Stimulated activated CD4-positive, alpha-beta T cell treated with anti-CD3 and anti-CD28 coated beads, Interleukin-1b, Interleukin-23, amount 100 ng/mL, for 1 hour (primary cell): Measurements from ENCODE around the gene LRP1.

ENCODE experiments used
- DNase-seq, 2 donors: peaks; one replicate each; pipeline ENCODE4 v3.0.0-alpha.2; 2020; ENCODE audit warnings: low read depth in 2 of 2

The LRP1 gene

DNA sequence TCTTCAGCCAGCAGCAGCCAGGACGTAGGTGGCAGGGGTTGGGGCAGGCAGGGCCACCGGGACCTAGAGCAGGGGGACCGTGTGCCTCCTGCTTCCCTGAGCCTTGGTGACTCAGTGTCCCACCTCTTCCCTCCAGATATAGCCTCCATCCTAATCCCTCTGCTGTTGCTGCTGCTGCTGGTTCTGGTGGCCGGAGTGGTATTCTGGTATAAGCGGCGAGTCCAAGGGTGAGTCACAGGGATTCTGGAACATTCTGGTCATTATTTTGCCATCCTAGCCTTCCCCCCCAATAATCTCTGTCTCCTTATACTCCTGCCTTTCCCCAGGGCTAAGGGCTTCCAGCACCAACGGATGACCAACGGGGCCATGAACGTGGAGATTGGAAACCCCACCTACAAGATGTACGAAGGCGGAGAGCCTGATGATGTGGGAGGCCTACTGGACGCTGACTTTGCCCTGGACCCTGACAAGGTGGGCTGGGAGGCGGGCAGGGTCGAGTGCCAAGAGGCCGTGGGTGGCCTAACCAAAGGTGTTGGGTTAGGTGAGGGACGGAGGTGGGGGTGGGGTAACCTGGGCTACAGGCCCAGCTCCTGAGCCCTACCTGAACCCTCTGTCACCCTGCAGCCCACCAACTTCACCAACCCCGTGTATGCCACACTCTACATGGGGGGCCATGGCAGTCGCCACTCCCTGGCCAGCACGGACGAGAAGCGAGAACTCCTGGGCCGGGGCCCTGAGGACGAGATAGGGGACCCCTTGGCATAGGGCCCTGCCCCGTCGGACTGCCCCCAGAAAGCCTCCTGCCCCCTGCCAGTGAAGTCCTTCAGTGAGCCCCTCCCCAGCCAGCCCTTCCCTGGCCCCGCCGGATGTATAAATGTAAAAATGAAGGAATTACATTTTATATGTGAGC lies 83.8 kb downstream of the LRP1 start:
- no peak for DNase-seq

DNA sequence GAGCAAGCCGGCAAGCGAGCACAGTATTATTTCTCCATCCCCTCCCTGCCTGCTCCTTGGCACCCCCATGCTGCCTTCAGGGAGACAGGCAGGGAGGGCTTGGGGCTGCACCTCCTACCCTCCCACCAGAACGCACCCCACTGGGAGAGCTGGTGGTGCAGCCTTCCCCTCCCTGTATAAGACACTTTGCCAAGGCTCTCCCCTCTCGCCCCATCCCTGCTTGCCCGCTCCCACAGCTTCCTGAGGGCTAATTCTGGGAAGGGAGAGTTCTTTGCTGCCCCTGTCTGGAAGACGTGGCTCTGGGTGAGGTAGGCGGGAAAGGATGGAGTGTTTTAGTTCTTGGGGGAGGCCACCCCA lies 84.4 kb downstream of the LRP1 start:
- no peak for DNase-seq

DNA sequence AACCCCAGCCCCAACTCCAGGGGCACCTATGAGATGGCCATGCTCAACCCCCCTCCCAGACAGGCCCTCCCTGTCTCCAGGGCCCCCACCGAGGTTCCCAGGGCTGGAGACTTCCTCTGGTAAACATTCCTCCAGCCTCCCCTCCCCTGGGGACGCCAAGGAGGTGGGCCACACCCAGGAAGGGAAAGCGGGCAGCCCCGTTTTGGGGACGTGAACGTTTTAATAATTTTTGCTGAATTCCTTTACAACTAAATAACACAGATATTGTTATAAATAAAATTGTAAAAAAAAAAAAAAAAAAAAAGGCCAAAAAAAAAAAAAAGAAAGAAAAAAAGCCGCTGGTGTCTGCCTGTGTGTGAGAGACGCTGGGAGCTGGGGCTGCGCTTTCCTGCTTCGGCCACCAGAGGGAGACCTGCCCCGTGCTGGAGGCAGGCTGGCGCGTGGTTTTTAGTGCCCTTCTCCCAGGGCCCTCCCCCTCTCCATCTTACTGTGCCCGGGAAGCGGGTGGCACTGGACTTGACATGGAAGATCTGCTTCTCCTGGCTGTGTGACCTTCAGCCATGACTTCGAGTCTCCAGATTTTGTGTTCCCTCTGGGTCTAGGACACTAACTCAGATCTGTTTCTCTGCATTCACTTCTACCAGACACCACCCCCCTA lies 84.9 kb downstream of the LRP1 start:
- DNase-seq: peak; percentile 62 to 70

DNA sequence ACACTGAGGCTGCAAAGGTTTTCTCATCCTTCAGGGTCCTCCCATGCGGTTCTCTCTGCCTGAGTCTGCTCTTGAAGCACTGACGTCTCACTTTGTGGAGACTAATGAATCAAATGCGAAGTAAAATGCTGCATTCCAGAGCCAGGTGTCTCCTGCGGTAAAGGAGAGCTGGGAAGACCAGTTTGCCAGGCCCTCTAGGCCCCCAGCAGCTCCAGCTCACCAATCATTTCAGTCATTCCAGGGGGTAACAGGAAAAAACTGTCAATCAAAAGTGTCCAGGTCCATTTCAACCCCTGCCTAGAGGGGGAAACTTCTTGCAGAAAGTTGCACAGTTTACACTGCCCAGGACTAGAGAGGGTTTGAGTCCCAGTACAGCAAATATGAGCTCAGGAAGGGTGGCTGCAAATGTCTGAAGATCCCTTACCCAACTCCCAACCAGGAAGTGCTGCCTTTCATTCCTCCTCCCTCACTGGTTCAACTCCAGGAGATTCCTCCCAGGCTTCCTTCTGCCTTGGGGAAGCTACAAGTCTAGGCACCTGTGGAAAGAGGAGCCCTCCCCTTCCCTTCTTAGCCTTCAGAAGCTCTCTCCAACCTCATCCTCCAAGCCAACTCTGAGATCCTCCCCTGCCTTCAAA lies 85.6 kb downstream of the LRP1 start:
- DNase-seq: no peak

DNA sequence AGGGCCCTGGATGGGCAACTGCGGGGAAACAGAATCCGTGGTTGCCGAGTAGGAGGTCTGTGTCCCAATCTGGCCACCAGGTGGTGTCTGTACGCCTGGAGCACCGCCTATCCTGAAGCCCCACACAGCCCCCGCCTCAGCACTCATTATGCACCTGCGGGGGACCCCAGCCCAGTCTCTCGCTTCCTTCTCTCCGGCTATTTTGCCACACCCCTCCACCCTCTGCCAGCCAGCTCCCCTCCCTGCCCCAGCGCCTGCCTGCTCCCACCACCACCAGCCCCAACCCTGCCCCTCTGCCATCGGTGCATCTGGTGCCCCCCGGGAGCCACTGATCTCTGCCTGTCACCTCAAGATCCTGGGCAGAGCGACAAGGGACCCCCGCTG lies 86.1 kb downstream of the LRP1 start:
- peak; percentile 34 to 50 for DNase-seq

DNA sequence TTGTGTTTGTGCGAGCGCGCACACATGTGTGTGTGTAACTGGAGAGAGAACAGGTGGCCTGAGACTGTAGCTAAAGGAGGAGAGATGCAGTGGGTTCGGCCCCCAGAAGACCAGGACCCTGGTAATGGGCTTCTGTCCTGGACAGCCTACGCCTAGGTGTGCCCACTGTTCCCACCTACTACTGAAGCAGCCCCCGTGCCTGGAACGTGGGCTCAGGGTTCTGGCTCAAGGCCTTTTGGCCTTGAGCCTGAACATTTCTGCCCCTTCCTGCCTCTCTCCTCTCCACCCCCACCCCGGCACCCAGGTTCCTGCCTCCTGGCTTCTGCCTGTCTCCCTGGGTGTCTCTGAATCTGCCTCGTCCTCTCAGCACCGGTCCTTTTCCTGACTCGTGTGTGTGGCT lies 86.8 kb downstream of the LRP1 start:
- no peak for DNase-seq

DNA sequence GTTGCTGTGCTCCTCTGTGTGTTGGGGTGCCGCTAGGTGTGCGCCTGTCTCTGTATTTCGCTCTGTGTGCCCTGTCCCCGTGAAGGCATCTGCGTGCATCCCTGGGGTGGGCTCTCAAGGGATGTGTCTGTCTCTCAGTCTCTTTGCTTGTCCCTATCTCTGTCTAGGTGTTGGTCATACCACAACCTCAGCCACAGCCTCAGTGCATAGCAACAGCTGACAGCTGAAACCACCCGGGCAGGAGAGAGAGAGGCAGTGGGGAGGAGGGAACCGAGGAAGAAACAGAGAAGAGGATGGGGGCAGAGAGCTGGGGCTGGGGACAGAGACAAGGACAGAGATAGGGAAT lies 87.4 kb downstream of the LRP1 start:
- DNase-seq: no peak

DNA sequence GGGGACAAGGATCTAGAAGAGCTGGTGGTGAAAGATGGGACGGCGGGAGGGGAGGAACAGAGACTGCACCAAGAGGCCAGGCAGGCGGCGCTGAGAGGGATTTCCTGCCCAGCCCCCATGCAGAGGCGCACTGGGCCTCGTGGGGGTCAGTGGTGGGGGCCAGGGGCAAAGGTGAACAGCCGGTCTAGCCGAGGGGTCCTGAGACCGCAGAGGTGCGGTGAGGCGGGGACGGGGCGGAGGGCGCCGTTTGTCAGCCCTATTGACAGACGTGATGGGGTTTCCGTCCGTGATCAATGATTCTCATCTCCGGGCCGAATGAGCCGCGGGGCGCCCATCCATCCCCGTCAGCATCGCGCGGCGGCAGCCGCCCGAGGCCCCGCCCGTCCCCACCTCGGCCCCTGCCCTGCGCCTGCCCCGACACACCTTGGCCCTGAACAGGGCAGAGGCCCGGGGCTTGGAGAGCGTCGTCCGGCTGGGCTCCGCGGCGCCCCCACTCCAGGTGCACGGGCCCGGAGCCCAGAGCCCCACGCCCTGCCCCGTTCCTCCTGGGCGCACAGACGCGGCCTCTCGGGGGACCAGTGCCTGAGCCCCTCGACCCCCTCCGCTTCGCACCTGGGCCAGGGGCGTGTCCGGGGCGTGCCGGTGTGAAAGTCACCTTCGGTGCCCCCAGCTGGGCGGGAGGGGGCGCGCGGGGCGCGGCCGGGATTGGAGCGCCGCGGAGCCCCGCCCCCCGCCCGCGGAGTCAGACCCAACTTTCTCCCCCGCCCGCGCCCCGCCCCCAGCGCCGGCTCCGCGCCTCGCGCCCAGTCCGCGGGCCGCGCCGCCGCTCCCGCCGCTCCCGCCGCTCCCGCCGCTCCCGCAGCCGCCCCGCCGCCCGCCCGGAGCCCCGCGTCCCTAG lies 88.0 kb downstream of the LRP1 start, which contains the start of gene NXPH4:
Gene NXPH4, plus strand, starts transcription at position 781 of the 898 bp plus-strand sequence. CDS start 176 bp downstream, outside the sequence.
- no peak for DNase-seq

DNA sequence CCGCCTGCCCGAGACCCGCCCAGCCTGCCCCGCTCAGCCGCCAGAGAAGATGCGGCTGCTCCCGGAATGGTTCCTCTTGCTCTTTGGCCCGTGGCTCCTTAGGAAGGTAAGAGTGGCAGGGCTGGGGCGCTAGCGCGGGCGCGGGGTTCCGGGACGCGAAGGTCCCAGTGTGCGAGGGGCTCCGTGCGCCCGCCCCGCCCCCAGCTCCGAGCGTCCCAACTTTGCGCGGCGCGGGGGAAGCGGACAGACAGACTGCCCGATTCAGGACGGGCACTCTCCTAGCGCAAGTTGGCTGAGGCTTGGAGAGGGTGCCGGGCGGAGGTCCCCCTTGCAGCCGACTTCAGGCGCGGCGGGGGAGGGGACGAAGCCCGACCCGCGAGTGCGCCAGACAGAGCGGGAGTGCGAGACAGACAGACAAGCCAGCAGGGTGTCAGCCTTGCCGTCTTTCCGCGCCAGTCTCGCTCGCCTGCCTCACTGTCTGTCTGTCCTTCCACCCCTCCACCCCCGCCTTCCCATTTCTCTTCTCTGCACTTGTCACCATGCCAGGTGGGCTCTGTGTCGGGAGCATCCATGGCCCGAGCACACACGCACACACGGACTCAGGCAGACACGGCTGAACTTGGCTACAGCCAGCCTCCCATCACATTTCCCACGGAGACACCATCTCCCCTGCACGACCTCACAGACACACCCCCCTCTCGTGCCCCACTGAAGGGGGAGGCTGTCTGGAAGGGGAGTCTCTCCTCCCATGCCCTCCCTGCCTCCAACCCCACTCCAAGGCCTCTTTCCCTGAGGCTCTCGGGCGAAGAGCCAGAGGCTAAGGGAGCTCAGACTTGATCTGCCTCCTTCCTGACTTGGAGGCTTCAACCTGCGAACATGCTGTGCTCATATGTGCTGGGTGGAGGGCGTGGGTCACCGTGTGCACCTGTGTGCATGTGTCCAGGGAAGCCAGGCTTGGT lies 88.9 kb downstream of the LRP1 start:
- DNase-seq: no peak

DNA sequence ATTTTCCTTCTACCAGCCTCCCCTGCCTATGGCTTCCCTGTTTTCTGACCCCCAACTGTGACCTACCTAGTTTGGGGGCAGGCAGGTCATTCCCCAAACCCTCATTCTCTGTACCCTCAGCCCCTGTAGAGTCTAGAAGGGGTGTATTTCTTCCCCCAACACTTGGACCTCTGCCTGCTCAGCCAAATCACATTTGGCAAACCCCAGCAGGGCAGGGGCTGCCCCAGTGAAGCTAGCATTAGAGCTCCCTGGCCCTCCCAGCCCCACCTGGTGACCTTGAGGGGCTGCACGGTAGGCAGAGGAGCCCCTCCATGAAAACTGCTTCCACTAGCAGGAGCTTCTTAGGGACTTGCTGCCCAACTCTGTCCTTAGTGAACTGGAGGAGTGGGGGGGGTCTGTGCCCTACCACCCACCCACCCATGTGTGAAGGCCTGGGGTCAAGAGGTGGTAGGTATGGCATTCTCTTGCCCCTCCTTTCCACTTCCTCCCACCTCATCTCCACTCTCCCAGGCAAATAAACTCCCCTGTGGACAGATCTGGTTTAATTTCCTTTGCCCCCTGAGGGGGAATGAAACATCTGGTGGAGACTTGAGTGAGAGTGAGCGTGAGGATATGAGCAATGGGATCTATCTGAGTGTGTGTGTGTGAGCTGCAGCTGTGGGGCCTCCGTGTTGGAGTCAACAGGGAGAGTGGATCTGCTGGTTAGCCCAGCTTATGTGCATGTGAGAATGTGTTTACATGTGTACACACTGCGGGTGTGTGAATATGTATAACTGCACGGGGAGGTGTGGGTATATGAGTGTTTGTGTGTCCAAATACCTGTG lies 90.0 kb downstream of the LRP1 start:
- no peak for DNase-seq

DNA sequence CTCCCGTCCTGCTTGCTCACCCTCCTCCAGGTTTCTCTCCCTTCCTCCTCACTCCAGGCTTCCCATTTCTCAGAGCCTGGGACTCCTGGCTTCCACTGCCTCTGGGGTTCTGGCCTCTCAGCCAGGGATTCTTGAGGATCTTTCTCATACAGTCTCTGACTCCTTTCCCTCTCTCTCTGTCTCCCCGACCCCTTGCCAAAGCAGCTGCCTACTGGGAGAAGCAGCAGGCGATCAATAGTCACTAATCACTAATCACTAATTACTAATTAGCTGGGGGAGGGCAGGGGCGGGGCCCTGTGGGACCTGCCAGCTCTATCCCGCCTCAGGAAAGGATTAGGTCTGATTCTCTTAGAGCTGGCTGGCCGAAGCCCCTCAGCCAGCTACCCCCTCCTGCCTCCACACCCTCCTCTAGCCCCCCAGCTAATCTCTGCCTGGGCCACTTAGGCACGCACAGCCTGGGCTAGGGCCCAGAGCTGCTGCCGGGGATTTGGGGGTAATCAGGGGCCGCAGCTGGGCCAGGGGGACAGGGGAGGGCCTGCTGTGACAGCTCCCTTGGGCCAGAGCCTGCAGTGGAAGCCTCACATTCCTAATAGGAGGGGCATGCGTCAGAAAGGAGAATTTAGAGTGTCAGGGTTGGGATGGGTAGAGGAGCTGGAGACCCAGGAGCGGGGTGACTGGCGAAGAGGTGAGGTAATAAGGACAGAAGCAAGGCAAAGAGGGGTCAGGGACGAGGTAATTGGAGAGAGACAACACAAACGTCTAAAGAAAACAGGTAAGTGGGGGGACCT lies 91.1 kb downstream of the LRP1 start:
- DNase-seq: no peak

DNA sequence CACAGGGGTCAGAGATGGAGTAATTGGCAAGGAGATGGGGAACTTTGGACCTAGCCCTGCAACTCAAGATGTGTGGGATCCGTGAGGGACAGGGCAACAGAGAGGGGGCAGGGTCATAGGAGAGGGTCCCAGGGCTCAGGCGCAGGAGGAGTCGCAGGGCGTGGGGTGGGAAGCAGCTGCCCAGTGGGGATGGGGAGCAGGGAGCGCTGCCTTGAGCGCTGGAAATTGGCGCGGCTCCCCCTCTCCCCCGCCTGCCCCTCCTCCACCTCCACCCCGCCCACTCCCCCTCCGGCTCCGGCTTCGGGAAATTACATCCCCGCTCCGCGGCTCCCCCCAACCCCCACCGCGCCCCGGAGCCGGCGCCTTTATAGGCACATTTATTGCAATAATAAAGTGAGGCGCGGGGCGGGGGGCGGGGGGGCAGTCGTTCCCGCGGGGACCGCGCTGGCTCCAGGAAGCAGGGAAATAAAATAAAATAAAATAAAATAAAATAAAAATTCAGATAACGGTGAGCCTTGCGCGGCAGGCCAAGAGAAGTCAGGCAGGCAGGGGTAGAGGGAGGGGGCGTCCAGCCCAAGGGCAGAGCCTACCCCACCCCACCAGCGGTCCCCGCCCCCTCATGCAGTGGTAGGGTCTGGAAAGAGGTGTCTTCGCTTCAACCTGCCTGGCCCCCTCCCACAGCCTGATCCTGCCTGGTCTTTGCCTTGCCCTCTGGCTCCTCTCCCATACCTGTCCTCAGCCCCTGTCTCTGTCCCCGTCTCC lies 91.9 kb downstream of the LRP1 start:
- DNase-seq: no peak

DNA sequence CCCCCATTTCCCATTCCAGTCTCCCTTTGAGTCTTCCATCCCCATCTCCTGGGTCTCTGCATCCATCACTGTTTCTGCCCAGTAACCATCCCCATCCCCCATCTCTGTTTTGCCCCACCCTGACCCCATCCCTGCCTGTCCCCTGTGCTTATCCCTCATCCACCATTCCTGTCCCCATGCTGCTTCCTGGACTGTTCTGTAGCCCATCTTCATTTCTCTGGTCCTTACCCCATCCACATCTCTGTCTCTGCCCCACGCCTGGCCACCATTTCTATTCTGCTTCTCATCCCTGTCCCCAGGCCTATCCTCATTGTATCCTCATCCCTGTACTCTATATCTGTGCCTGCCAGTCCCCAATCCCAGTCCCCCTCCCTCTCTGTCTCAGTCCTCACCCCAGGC lies 92.5 kb downstream of the LRP1 start:
- DNase-seq: no peak

DNA sequence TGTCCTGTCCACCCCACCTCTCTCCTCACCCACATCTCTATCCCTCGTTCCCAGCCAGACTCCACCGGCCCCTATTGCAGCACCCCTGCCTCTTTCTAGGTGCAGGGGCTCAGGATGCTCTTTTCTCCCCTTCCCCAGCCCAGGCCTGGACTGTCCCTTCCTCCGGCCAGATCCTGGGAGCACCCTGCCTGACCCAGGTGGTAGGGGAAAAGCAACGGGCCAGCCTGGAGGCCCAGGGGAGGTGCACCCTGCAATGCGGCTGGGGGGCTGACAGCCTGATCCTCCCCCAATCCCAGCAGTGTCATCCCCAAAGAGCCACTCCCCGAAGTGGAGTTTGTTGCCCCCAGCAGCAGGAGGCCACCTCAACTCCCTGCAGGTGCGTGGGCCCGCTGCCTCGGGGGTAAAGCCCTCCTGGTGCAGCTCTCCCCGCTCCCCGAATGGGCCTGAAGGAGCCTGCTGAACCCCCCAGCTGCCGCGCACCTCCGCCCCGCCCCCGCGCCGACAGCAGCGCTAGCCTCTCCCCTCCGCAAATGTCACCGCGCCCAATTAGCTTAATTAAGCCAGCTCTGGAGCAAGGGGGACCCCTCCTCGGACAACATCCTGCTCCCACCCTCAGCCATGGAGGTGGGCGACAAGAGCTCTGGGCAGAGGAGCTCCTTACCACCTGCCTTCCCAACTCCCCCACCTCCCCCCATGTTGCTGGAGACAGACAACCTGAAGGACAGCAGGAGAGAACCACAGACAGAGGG lies 93.1 kb downstream of the LRP1 start:
- DNase-seq: no peak

DNA sequence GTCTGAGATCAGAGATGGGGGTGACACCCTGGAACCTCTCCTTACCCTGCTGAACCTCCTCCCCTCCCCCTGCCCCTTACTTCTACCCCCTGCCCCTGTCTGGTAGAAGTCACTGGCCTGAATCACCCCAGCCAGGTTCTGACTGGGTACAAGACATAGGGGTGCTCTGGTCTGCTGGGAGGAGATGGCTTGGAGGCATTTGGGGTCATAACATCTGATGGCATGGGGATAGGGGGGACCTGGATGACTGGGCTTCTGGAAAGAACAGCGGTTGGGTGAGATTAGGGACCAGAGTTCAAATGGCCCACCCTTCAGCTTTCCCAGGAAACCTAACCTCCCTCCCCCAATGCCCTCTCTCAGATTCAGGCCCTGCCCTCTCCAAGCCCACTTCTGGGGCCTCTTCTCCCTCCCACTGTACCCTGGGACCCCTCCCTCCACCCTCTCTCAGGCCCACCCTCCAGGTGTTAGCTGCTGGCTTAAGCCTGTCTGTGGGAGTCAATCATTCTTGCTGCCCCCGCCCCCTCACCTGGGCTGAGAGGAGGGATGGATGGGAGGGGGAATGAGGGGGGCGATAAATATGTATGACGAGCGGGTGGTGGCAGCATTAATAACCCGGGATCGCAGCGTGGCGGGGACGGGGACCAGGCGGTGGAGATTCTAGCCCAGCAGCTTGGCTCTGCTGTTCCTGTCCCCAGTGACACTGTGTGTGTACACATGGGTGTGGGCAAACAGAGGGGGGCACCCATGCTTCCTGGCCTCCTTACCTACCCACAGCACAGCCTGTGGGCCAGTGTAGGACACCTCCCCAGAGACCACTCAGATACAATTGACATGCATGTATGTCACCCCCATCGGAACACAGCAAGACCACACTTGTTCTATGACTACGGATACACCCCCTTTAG lies 94.3 kb downstream of the LRP1 start:
- DNase-seq: no peak
